DMS153 treated with DMSO at 0.1 percent for 48 hours (cell line): Measurements from ENCODE around the gene RIMKLB.
"Not testable (repeated sequence)": the region's sequence is repeated elsewhere in the genome, so short reads cannot be mapped to it uniquely, and the experiment has no call there.

Experiments
- DNase-seq: peaks from one replicate; lab custom pipeline; 2025; ENCODE audit not compliant: unreplicated experiment; lab: John Stamatoyannopoulos, UW

Gene RIMKLB

DNA sequence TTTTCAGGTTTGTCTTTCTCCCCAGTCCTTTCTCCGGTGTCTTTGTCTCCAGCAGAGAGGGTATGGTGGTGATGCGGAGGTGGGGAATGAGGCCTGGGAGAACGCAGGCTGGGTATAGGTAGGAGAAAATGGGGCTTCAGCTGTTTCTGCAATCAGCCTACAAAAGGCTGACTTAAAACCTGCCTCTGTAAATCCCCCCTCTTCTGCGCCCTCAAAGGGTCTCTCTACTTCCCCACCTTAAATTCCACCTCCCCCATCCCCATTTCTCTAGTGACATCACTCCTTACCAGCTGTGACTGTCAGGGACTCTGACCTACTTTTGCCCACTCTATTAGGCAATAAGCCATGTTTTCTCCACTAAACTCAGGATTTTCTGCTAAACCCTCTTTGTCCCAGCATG lies 8.1 kb upstream of the RIMKLB start:
- DNase-seq = no peak

DNA sequence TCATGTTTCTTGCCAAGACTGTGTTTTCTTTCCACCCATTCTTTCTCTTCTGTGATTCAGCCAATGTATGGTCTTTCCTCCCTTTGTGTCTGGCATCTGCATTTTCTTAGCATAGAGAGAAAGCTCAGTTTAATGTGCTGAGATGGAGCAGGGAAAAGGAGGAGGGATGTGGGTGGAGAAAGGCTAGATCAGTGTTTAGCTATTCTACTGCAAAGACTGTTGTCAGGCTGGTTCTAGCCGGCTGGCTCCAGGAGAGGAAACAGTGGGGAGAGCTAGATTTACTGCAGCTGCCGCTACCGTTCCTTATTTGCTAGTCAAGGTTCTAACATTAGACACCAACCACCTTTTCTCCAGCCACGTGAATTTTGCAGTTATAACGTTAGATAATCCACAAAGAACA lies 5.2 kb upstream of the RIMKLB start:
- DNase-seq = peak; percentile 71

DNA sequence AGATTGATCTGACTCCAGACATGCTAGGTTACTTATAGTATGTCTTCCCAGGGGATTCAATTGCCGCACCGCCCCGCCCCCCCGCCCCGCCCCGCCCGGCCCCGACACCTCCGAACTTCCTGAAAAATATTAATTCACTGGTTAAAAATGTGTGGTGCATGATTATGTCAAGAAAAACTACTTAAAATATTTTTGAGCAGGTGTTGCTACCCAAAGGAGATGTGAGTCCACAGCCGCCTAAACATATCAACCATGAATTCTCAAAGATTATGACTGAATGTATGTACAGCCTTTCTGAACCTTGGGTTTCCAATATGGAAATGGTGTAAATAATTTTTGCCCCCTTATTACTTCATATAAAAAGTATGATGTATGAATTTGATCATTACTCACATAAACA lies 2.7 kb upstream of the RIMKLB start:
- DNase-seq = no peak

DNA sequence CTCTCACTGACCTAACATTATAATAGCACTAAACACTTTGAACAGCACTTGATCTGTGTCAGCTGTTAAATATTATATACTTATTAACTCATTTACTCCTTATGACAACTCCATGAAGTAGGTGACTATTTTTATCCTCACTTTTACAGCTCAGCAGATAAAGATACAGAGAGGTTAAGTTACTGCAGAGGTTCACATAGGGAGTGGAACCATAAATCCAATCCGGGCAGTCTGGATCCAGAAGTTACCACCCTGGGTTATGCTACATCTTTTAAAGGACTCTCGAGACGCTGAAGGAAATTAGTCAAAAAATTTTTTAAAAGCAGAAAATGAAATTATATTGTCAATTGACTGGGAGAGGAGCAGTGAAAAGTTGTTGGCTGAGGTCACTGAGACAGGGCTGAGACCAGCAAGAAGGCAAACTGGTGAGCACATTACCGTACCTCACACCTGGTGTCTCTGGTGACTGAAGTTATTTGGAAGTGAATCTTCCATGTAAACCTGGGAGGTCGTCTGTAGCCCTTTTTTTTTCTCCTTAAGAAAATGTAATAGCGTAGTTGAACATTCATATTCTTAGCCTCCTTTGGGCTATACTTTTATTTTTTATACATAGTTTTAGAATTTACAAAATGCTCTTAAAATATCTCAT lies 1.2 kb upstream of the RIMKLB start:
- DNase-seq = no peak

DNA sequence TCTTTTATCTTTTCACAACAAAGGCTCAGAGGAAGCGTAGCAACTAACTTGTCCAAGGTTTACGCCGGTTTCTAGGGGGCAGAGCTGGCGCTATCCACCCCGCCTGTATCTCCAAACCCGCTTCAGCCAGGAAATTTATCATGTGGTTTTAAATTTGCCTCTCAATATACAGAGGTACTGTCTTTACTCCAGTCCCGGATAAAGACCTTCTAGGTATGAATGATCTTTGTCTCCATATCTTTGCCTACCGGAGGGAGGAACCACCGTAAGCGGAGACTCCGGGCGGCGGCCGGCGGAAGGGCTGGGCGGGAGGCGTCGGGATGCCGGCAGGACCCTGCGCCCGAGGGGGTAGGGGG lies 693 bp upstream of the RIMKLB start:
- peak; percentile 31 for DNase-seq

DNA sequence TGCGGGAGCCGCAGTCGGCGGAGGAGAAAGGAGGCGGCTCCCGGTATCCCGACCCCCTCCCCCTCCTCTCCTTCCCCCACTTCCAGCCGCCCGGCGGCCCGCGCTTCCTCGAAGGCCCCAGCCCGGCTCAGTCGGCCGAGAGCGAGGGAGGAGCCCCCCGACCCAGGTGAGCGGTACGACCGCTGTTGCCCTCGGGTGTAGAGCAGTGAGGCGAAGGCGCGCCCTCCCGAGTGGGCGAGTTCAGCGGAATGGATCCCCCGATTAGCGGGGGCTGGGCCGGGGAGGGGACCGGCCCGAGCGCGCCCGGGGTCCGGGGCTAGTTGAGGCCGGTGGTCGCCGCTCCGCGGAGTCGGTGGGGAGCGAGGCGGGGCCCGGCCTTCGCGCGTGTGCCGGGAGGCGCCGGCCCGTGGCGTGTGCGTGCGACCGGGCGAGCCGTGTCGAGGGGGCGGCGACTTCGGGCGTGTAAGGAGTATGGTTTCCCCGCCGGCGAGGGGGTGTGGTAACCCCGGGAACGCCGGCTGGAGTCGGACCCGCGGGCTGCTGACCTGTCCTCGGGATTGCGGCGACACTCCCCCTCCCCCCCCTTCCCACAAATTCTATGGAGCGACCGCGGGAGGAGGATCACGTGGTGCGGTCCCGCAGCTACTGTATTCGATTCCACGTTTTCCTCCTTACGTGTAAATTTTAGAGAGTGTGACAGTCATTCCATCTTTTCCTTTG lies 501 bp downstream of the RIMKLB start:
- DNase-seq = no peak

DNA sequence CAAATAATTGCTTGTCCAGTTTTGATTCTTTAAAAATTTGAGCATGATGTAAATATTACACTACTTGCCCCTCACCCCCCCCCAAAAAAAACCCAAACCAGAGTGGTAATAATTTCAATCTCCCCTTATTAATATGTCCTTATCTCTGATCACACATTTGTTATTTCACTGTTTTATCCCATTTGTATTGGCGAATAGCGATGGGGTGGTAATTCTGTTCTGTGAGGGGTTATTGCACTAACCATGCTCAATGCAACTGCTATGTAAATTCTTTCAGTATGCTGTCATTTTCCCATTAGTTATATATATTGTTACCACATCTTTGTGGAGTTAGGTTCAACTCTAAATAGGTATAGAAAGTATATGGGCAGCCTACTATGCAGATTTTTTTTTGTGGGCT lies 1.1 kb downstream of the RIMKLB start:
- no peak for DNase-seq

DNA sequence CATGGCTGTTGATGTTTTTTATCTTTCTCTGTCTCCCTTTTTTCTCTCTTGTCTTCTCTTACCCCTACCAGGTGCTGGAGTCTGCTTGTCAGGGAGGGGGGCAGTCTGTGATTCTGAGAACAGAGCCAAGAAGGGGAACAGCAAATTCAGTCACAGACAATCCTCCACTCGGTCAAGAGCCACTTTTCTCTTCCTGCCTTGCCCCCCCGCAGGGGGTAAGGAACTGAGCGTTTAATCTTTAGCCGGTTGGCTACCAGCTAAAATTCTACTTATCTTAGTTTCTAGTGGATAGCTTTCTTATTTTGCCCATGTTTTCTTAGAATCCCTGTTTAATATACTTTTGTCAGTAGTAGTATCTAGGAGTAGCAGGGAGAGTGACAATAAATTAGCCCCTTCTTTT lies 1.9 kb downstream of the RIMKLB start:
- no peak for DNase-seq

DNA sequence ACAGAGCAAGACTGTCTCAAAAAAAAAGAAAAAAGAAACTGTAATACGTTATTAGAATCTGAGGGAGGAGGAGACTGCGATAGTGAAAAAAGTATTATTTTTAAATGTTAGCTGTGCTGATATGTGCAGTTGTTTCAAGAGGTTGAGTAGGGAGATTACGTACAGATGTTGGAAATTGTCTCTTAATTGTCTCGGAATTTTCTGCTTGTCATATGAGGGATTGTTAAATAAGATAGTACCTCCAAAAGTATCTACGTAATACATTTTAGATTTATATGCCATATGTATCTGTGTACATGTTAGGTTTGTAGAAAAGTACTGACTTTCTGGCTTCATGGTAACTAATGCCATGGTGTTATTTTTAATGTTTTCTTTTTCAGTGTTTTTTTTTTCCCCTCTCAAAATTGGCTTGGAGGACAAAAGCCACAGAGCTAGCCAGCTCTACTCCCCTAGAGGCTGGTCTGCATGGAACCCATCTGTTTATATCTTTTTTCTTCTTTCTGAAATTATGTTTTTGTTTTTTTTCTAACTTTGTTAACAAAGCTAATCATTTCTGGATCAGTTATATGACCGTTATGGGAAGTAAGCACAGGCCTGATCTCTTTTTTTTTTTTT lies 3.4 kb downstream of the RIMKLB start:
- DNase-seq = no peak

DNA sequence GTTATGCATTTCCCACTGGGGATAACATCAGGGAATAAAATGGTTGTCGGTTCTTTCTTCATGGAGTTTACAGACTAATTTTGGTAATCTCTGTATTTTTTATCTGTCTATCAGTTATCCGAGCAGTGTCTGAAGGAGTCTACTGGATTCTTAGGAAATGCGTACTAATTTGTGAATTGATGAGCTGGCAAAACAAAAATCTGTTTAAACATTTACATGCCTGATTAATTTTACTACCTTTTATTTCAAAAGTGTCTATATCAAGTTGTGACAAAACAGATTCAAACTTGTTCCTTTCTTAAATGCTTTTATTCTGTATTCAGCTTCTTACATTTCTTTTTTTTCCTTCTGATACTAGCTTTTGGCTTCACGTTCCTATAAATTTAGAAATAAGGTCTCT lies 4.4 kb downstream of the RIMKLB start:
- no peak for DNase-seq

DNA sequence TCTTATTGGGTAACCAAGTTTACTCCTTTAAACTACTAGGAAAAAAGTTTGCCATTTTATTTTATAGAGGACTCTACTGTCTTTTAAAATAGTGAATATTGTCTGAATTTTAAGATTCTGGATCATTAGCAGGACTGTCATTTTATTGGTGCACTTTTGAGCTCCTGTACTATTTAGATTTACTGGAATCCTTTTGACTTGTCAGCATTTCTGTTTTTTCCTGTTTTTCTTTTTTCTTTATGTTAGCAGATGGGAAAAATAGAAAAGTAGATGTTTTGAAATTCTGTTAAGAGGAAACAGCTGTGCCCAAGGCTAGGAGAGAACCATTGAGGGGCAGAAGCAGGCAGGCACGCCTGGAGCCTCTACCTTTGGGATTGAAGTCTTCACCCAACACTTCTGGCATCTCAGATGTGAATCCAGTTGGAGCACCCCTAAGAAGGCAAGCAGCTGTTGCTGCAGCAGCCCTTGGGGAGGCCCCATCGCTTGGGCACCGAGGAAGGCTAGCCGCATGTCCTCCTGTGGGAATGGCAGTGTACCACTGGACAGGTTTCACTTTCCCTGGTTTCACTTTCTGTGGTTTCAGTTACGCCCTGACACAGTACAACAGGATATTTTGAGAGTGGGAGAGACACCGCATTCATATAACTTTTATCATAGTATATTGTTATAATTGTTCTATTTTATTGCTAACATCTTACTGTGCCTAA lies 11.5 kb downstream of the RIMKLB start:
- DNase-seq = no peak

DNA sequence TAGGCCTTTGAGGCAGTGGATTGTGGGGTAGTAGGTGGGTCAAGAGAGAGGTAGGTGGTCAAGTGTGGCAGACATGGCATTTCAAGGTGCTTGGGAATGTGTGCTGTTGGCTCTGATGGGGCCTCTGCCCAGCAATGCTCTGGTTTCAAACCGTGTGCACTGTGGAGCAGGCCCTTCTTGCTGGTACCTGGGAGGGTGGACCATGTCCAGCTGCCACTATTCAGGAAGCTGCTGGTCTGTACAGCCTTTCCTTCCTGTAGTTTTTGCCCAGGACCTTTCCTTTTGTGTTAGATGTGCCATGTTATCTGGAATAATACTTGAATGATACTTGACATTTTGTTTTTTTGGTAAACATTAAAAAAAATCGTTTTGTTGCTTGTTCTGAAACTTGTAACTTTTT lies 14.8 kb downstream of the RIMKLB start:
- no peak for DNase-seq

DNA sequence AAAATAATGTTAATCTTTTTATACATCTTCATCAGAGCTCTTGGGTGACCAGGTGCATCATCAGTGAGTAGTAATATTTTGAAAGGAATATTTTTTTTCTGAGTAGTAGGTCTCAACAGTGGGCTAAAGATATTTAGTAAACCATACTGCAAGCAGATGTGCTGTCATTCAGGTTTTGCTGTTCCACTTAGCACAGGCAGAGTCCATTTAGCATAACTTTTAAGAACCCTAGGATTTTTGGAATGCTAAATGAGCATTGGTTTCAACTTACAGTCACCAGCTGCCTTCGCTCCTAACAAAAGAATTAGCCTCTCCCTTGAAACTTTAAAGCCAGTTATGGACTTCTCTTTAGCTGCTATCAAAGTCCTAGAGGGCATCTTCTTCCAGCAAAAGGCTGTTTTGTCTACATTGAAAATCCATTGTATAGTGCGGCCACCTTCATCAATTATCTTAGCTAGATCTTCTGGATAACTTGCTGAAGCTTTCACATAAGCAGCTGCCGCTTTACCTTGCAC lies 24.6 kb downstream of the RIMKLB start:
- no peak for DNase-seq

DNA sequence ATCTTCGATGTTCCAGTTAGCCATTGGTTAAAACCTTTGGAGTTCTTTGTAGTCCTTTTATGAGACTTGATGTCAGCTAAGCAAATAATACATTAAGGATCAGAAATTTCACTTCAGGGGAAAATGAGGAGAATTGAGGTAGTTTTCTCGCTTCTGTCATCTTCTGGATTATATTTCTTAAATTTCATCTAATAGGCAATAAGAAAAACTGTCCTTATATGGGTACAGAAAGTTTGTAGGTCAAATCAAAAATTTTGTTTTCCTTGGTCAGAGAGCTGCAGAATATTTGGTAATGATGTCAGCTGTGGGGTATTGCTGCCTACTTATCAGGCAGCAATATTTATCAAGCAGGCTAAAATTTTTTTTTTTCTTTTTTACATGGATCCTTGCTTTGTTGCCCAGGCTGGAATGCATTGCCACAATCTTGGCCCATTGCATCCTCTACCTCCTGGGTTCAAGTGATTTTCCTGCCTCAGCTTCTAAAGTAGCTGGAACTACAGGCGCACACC lies 37.1 kb downstream of the RIMKLB start:
- DNase-seq = no peak

DNA sequence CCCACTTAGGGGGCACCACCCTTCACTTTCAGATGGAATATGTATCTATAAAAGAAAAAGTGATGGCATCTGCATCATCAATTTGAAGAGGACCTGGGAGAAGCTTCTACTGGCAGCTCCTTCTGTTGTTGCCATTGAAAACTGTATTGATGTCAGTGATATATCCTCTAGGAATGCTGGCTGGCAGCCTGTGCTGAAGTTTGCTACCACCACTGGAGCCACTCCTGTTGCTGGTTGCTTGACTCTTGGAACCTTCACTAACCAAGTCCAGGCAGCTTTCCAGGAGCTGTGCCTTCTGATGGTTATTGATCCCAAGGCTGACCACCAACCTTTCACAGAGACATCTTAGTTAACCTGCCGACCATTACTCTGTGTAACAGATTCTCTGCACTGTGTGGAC lies 44.7 kb downstream of the RIMKLB start:
- DNase-seq = no peak

DNA sequence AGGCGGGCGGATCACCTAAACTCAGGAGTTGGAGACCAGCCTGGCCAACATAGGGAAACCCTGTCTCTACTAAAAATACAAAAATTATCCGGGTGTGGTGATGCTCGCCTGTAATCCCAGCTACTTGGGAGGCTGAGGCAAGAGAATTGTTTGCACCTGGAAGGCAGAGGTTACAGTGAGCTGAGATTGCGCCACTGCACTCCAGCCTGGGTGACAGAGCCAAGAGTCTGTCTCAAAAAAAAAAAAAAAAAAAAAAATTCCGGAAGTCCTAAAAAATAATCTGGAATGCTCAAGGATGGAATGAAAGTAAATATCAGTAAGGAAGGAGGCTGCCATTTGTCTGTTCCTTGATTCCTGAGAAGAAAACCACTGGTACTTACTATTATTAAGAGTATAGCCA lies 45.3 kb downstream of the RIMKLB start:
- not testable (repeated sequence) for DNase-seq

DNA sequence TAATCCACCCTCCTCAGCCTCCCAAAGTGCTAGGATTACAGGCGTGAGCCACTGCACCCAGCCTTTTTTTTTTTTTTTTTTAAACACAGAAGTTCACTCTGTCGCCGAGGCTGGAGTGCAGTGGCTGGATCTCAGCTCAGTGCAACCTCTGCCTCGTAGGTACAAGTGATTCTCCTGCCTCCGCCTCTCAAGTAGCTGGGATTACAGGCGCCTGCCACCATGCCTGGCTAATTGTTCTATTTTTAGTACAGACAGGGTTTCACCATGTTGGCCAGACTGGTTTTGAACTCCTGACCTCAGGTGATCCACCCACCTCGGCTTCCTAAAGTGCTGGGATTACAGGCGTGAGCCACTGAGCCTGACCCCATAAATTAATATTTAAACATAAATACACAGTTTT lies 47.8 kb downstream of the RIMKLB start:
- not testable (repeated sequence) for DNase-seq

DNA sequence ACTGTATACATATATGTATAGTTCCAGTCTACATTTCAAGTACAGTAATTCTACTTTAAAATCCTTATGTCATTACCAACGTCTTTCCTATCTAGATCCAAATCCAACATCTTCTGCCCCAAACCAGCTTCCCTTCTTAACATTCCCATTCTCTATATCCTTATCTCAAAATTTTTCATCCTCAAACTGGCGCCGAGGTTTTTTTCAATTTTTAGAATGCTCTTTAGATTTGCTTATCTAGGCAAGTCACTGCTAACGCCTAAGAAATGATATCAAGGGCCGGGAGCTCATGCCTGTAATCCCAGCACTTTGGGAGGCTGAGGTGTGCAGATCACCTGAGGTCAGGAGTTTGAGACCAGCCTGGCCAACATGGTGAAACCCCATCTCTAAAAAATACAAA lies 48.3 kb downstream of the RIMKLB start:
- DNase-seq = no peak

DNA sequence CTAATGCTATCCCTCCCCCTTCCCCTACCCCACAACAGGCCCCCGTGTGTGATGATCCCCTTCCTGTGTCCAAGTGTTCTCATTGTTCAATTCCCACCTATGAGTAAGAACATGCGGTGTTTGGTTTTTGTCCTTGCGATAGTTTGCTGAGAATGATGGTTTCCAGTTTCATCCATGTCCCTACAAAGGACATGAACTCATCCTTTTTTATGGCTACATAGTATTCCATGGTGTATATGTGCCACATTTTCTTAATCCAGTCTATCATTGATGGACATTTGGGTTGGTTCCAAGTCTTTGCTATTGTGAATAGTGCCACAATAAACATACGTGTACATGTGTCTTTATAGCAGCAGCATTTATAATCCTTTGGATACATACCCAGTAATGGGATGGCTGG lies 62.3 kb downstream of the RIMKLB start:
- not testable (repeated sequence) for DNase-seq

DNA sequence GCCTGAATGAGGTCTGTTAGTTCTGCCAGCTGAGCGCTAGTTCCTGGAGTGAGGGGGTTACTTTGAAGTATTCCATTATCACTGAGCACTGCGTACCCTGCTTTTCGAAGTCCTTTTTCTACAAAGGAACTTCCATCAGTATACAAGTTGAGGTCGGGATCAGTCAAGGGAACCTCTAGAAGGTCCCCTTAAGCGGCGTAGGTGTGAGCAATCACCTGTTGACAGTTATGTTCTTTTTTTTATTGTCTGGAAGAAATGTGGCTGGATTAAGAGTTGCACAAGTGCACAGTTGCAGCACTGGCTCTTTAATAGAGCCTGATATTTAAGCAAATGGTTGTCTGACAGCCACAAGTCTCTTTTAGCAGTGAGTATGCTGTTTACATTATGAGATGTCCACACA lies 64.9 kb downstream of the RIMKLB start:
- DNase-seq = not testable (repeated sequence)

DNA sequence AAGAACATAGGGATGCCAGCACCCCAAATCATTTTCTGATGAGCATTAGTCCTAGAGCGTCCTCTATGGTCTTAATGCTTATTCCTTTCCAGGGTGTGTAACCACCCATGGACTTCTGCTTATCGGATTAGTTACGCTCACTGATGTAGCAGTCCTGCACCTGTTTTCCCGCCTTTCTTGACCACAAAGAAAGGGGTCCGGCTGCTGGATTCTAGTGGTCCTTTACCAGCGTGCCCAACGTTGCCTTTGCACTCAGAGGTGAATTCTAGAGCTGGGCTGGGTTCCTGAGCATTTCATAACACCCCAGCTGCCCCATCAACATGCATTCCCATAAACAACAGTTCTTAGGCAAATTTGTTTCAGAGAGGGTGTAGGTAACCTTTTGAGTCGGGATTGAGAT lies 68.3 kb downstream of the RIMKLB start:
- DNase-seq = not testable (repeated sequence)

DNA sequence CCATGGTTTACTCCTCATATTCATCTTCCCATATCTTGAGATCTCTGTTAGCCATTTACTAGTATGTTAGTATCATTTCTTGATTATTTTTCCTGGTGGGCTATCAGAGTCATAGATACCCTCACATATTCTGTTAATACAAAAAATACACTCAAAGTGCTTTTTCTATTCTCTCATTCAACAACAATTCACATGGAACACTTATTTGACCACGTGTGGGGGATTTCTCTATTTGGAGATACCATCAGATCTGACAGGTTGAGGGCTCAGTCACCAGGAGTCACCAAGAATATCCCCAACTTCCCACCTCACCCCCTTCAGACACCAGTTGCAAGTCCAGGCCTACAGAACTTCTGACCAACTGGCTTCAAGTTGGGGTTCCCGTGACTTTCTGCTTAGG lies 72.7 kb downstream of the RIMKLB start:
- DNase-seq = no peak
